Measurements from ENCODE around the gene MAMDC2.
A peak's percentile ranks its signal among the peaks of the same experiment; 100 is the strongest.

Gene MAMDC2

DNA sequence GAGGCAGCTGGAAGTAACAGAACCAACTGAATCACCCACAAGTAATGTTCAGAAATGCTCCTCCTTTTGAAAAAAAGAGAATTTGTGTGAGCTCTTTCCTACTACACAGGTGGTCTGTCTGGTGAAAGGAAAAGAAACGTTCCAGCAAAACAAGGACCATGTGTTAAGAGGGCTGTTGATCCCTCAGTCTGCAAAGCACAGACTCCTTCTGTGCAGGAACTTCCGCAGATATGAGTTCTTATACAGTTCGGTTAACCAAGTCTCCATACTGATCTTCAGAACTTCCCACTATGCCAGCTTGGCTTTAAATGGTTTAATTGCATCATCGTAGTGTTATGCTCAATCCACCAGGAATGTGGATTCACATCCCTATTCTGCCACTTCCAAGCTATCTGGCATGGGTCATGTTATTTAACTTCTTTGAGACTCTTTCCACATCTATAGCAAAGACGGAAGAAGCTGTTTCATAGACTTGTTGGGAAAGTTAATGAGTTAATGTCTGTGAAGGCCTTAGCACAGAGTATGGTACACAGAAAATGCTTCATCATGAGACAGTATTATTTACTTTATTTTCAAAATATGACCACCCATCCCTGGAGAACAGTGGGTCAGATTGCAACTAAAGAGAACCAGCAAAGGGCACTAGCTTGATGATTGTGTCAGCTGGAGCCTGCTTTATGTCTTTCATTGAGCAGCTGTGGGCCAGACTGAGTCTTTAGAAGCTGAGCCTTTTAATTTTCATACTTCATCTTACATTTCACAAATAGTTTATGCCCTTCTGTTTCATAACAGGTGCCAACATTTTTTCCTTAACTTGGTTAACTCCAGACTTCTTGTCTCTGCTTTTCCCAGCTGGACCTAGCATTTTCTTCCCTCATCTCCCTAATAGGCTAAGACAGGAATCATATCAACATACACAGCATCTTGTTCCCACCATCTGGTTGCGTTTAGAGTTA lies 89.9 kb downstream of the MAMDC2 start:
- DNase-seq (ENCODE audit: insufficient read length, low spot score) (no peak), FAIRE-seq (no peak)
- no peak for TF ChIP-seq POLR2A (IDR thresholded peaks at IDR 0.05; ENCODE audit: low read depth, low read length)

DNA sequence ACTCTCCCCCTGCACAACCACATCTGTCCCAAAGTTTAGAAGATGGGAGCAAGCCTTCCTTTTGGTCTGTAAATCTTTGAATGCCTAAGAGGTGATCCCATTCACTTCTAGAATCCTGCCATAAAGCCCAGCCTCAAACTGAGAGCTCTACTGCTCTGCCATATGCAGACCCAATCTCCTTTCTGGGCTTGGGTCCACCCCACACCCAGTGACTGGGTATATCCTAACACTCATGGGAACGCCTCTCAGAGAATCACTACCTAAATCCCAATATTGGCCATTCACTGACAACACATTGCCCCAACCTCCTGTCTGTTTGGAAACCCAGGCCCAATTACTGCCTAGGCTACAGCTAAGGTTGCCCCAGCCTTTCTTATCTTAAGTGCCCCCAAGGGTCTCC lies 90.7 kb downstream of the MAMDC2 start:
- FAIRE-seq (no peak), DNase-seq (ENCODE audit: insufficient read length, low spot score) (no peak)
- no peak for TF ChIP-seq POLR2A (IDR thresholded peaks at IDR 0.05; ENCODE audit: low read depth, low read length)

DNA sequence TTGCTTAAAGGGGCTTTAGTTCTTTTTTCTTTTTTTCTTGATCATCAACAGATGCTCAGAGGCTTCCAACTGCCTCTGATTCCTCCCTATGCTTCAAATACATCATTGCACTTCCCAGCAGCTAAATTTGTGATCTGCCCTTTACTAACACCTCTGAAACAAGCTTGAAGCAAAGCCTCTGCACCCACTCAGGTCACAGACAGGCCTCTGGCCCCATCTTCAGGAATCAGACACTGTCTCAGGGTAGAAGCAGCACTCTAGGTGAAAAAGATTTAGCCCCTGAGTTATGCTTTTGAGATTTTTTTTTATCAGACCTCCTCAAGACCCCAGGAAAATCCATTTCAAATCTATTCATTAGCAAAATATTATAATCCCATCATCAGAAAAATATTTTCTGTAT lies 91.5 kb downstream of the MAMDC2 start:
- no peak for DNase-seq (ENCODE audit: insufficient read length, low spot score)
- TF ChIP-seq POLR2A (IDR thresholded peaks at IDR 0.05; ENCODE audit: low read depth, low read length), result no peak
- no peak for FAIRE-seq

DNA sequence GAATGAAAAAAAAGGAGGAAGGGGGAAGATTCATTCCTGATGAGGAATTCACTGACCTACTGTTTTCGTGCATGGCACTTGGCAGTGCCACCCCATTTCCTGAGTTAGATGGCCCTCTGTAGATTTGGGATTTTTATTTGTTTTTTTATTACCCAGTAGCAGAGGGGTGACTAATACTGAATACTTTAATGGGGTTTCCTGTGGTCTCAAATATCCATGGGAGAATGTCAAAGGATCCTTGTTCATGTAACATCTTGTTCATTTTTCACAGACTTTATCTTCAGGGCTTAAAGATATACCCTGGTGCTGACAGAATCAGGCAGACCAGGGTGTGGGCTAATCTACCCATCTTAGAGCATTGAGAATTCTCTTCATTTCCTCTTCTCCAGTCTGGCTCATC lies 93.0 kb downstream of the MAMDC2 start:
- FAIRE-seq (peak; percentile 84), DNase-seq (ENCODE audit: insufficient read length, low spot score) (peak; percentile 44)
- TF ChIP-seq POLR2A (IDR thresholded peaks at IDR 0.05; ENCODE audit: low read depth, low read length), result no peak

DNA sequence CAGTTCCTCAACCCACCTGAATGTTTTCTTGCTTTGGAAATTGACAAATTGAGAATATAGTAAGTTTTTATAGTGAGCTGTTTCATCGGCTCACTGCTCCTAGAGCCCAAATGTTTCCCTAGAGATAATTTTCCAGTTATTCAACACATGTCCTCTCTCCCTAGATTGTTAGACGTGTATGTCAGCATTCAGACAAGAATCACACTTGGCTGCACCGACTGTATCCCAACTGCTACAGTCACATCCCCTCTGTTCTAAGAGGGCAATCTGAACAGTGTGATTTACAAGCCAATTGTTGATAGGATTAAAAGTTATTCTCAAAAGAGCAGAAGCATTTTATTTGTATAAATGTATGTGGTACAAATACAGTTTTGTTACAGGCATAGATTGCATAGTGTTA lies 93.9 kb downstream of the MAMDC2 start:
- FAIRE-seq (no peak), DNase-seq (ENCODE audit: insufficient read length, low spot score) (no peak)
- TF ChIP-seq POLR2A (IDR thresholded peaks at IDR 0.05; ENCODE audit: low read depth, low read length), result no peak

DNA sequence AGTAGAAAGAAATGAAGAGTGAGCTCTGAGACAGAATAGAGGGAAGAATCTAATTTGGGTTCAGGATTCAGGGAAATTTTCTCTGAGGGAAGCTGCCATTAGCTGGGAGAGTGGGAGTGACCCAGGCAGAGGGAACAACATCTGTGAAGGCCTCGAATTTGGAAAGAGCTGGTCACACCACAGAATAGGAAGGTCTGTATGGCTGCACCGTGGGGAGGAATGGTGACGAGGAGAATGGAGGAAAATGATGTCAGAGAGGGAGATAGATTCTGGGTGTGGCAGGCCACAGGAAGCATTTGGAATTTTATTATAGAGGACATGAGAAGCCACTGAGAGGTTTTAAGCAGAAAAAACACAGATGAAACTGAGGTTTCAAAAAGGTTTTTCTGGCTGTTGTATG lies 98.5 kb downstream of the MAMDC2 start:
- no peak for DNase-seq (ENCODE audit: insufficient read length, low spot score)
- no peak for TF ChIP-seq POLR2A (IDR thresholded peaks at IDR 0.05; ENCODE audit: low read depth, low read length)
- FAIRE-seq, result no peak

DNA sequence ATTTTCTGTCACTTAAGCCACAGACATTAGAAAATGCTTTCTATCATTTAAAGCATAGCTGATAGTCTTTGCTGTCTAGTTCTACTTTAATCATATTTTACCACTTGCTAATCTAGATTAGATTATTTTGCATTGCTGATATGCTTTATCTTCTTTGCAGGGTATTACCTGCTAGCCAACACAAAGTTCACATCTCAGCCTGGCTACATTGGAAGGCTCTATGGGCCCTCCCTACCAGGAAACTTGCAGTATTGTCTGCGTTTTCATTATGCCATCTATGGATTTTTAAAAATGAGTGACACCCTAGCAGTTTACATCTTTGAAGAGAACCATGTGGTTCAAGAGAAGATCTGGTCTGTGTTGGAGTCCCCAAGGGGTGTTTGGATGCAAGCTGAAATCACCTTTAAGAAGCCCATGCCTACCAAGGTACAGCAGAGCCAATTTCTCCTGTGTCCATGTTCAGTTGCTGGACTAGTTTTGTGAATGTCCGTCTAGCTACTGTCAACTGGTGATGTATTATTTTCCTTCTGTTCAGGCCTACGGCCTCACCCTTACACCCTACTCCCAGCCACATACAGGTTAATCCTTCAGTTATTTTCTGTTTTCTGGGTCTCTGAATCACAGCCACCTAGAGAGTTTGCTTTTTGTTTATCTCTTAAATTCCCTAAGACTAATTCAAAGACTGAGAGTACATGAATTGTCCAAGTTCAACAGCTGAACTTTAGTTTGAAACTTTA lies 99.9 kb downstream of the MAMDC2 start:
- FAIRE-seq, result peak; percentile 64
- no peak for TF ChIP-seq POLR2A (IDR thresholded peaks at IDR 0.05; ENCODE audit: low read depth, low read length)

DNA sequence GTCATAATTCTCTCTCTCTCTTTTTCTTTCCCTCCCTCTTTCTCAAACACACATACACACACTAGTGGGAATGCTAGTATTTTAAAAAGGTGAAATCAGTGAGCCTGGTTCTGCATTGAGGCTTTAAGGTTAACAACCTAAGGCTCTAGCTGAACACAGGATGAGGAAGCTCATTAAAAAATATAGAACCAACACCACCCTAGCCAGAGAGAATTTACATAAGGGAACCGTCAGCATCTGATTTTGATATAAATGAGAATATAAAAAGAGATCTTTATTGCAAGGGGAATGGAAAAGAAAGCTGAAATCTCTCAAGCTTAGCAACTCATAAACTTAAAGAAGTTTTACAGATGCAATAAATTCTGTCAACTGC lies 100.5 kb downstream of the MAMDC2 start:
- TF ChIP-seq POLR2A (IDR thresholded peaks at IDR 0.05; ENCODE audit: low read depth, low read length), result no peak
- DNase-seq (ENCODE audit: insufficient read length, low spot score), result no peak
- FAIRE-seq, result no peak

More for the DNA sequence above, 99.9 kb downstream of the MAMDC2 start:
- DNase-seq (ENCODE audit: insufficient read length, low spot score), result no peak

DNA sequence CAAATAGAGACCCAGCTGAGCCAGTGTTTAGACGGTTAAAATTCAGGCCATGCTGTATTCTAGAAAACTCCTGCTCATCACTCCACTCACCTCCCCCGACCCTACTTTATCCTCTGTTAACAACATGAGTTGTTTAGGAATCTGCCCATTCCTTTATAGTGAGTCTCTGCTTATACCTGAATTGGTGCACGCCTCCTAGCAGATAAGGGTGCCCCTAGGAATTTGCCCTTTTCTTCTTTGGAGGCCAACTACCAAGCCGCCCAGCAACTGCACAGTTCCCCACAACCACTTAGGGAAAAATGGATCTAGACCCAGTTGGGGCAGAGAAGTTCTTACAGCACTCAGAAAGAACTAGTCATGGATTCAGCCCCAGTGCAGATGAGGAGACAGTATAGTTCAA lies 102.3 kb downstream of the MAMDC2 start:
- FAIRE-seq (no peak), DNase-seq (ENCODE audit: insufficient read length, low spot score) (no peak)
- TF ChIP-seq POLR2A (IDR thresholded peaks at IDR 0.05; ENCODE audit: low read depth, low read length), result no peak

DNA sequence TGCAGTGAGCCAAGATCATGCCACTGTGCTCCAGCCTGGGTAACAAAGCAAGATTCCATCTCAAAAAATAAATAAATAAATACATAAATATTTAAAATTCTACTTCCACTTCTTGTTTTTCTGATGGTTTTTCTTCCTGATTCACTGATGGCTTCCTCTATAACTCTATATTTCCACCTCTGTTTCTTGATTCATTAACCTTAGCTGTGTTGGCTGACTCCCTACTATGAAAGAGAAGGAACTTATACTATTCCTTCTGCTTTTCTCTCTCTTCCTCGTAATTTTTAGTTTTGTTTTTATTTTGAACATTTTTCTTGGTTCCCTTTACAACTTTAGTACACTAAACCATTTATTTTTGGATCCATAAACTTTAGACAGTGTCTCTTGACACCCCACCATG lies 103.5 kb downstream of the MAMDC2 start:
- no peak for TF ChIP-seq POLR2A (IDR thresholded peaks at IDR 0.05; ENCODE audit: low read depth, low read length)
- no peak for FAIRE-seq
- no peak for DNase-seq (ENCODE audit: insufficient read length, low spot score)

DNA sequence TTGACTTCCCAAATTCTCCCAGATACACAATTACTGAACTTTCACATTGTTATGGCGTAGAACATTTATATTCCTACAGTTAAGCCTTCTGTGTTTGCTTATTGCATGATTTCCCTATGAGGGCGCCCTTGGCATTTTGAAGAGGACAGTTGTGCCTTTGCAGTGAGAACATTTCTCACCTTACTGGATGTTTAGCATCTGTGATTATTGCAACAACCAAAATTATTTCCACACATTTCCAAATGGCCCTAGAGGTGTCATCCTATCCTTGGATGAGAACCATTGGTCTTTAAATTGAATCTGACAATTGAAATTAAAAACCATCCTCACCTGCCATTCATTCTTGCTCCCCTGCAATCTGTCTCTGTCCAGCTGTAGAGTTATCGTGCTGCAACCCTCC lies 104.0 kb downstream of the MAMDC2 start:
- TF ChIP-seq POLR2A (IDR thresholded peaks at IDR 0.05; ENCODE audit: low read depth, low read length), result no peak
- no peak for DNase-seq (ENCODE audit: insufficient read length, low spot score)

DNA sequence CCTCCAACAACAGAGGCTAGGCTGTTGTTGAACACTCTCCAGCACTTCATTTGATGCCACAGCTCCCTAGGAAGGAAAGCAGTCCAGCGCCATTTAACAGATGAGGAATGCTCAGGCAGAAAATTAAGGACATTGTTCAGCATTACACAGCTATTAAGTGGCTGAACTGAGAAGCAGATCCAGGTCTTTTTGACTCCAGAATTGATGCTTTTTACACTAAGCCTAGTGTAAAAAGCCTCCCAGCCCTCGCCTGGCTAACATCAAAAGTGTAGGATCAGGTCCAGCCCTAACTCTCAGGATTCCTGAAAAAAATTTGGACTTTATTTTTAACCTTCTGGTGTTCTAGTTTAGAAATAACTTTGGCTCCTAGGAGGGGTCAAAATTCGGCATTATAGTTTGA lies 108.7 kb downstream of the MAMDC2 start:
- no peak for TF ChIP-seq POLR2A (IDR thresholded peaks at IDR 0.05; ENCODE audit: low read depth, low read length)
- no peak for DNase-seq (ENCODE audit: insufficient read length, low spot score)
- FAIRE-seq, result no peak

More for the DNA sequence above, 104.0 kb downstream of the MAMDC2 start:
- no peak for FAIRE-seq

DNA sequence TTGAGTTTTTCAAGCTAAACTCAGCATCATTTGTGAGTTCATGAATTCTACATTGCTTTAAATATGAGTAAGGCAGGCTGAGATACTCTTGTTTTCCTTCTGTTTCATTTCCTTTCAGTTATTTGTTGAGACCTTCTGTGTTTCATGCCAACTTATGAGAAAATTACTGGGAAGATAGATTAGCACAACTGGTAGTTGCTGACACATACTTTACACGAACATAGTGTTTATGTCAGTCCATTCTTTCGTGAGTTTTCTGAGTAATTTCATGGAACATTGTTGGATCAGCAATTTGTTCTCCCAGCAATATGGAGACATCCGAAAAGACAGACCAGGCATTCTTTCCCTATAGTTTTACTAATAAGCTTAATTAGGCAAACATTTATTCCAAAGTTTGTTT lies 113.1 kb downstream of the MAMDC2 start:
- TF ChIP-seq POLR2A (IDR thresholded peaks at IDR 0.05; ENCODE audit: low read depth, low read length), result no peak
- FAIRE-seq (peak; percentile 87), DNase-seq (ENCODE audit: insufficient read length, low spot score) (no peak)

DNA sequence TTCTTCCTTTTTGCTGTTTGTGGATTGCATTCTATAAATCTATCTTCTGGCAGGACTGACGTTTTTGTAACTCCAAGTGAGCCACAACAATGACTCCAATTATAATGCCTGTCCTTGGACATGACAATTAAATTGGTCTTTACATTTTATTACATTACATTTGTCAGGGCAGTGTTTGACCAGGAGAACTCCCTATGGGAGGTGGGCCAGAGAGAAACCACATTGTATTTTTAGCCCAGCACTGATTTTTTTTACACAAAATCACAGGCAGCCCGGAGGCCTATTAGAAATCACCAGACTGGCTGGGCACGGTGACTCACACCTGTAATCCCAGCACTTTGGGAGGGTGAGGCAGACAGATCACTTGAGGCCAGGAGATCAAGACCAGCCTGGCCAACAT lies 116.0 kb downstream of the MAMDC2 start:
- DNase-seq (ENCODE audit: insufficient read length, low spot score) (no peak), FAIRE-seq (peak; percentile 95)
- no peak for TF ChIP-seq POLR2A (IDR thresholded peaks at IDR 0.05; ENCODE audit: low read depth, low read length)
